IMR-90 (cell line): ENCODE results near the gene P4HA2. TPM values are rescaled to one million over a fixed set of nuclear protein-coding genes. Genes with fewer than 3 reads are reported as not detected.

Experiments
- ATAC-seq: fragments of 200-7000 bp; cut with Tn5 transposase; 2 replicates; pipeline ENCODE4 v1.9.1; 2020; ENCODE audit warnings: low read depth, mild to moderate bottlenecking, moderate library complexity
- BruUV-seq: library from RNA; stranded (reverse); fragments of 400-500 nt; replicated peaks from 2 replicates; lab custom pipeline; 2021; lab: Mats Ljungman, UMichigan
- CTCF ChIA-PET: fragments of 300-600 bp; formaldehyde crosslinking; extraction: SDS; loops from one replicate; lab custom pipeline; 2021; ENCODE audit warnings: antibody characterized with exemption; lab: Yijun Ruan, JAX
- POLR2A ChIA-PET: fragments of 300-600 bp; sonication (Branson Sonifier 250); formaldehyde crosslinking; loops from one replicate; lab custom pipeline; 2022; ENCODE audit warnings: antibody characterized with exemption; ENCODE audit not compliant: unreplicated experiment; lab: Charles Lee
- DNase-seq: peaks from one replicate; pipeline ENCODE4 v3.0.0; 2013
- H2AFZ ChIP-seq: replicated peaks from 2 replicates; pipeline ENCODE3; 2013; ENCODE audit warnings: low read length, mild to moderate bottlenecking; ENCODE audit not compliant: poor library complexity
- H2AK5ac ChIP-seq: 2 replicates; pipeline ENCODE4 v1.6.1; 2013; ENCODE audit warnings: low read depth, low read length, inconsistent platforms
- H2AK9ac ChIP-seq: replicated peaks from 2 replicates; pipeline ENCODE3; 2013; ENCODE audit warnings: mild to moderate bottlenecking, low read depth, low read length, moderate library complexity; ENCODE audit not compliant: poor library complexity
- H2BK120ac ChIP-seq: 2 replicates; pipeline ENCODE4 v1.6.1; 2013; ENCODE audit warnings: low read depth, low read length, inconsistent platforms
- H2BK15ac ChIP-seq: 3 replicates; pipeline ENCODE4 v1.6.1; 2013; ENCODE audit warnings: low read depth, low read length, inconsistent platforms
- H2BK20ac ChIP-seq: 2 replicates; pipeline ENCODE4 v1.6.1; 2013; ENCODE audit warnings: low read depth, mild to moderate bottlenecking, inconsistent platforms, low read length, moderate library complexity
- H2BK5ac ChIP-seq: 2 replicates; pipeline ENCODE4 v1.6.1; 2013; ENCODE audit warnings: mild to moderate bottlenecking, low read depth, low read length, inconsistent platforms; ENCODE audit not compliant: poor library complexity, severe bottlenecking
- H3K14ac ChIP-seq: replicated peaks from 2 replicates; pipeline ENCODE4 v1.6.1; 2013; ENCODE audit warnings: low read depth, low read length, inconsistent platforms
- H3K18ac ChIP-seq: 2 replicates; pipeline ENCODE4 v1.6.1; 2013; ENCODE audit warnings: low read depth, low read length, control low read depth
- H3K23ac ChIP-seq: 2 replicates; pipeline ENCODE4 v1.6.1; 2013; ENCODE audit warnings: low read depth, low read length, inconsistent platforms
- H3K27ac ChIP-seq: 2 replicates; pipeline ENCODE4 v1.5.1; 2013; ENCODE audit warnings: mild to moderate bottlenecking, control low read depth, low read length; ENCODE audit not compliant: insufficient read depth
- H3K27me3 ChIP-seq: 2 replicates; pipeline ENCODE4 v1.6.1; 2013; ENCODE audit warnings: low read length; ENCODE audit not compliant: control insufficient read depth, insufficient read depth
- H3K36me3 ChIP-seq: 2 replicates; pipeline ENCODE4 v1.6.1; 2013; ENCODE audit warnings: low read length, mixed read lengths; ENCODE audit not compliant: control insufficient read depth, insufficient read depth
- H3K4ac ChIP-seq: 2 replicates; pipeline ENCODE4 v1.6.1; 2013; ENCODE audit warnings: low read depth, low read length, inconsistent platforms
- H3K4me1 ChIP-seq: 2 replicates; pipeline ENCODE4 v1.6.1; 2013; ENCODE audit warnings: low read length, mixed read lengths; ENCODE audit not compliant: control insufficient read depth, insufficient read depth
- H3K4me2 ChIP-seq: 2 replicates; pipeline ENCODE4 v1.6.1; 2013; ENCODE audit warnings: low read depth, mild to moderate bottlenecking, control low read depth, low read length, moderate library complexity
- H3K4me3 ChIP-seq: 2 replicates; pipeline ENCODE4 v1.5.1; 2013; ENCODE audit warnings: low read depth, mild to moderate bottlenecking, control low read depth, low read length, moderate library complexity; ENCODE audit not compliant: insufficient read depth
- H3K56ac ChIP-seq: 2 replicates; pipeline ENCODE4 v1.6.1; 2013; ENCODE audit warnings: low read length, inconsistent platforms; ENCODE audit not compliant: insufficient read depth; ENCODE audit errors: extremely low read depth
- H3K79me1 ChIP-seq, 2 experiments: 2 replicates each; pipeline ENCODE4 v1.6.1; 2013; ENCODE audit warnings: low read length in 2 of 2, inconsistent platforms in 1 of 2, low read depth in 1 of 2
- H3K9ac ChIP-seq: 2 replicates; pipeline ENCODE4 v1.6.1; 2013; ENCODE audit warnings: low read depth, low read length, control low read depth
- H3K9me1 ChIP-seq: 2 replicates; pipeline ENCODE4 v1.6.1; 2013; ENCODE audit warnings: low read length, inconsistent platforms; ENCODE audit not compliant: insufficient read depth
- H3K9me3 ChIP-seq: 2 replicates; pipeline ENCODE4 v1.6.1; 2013; ENCODE audit warnings: low read length; ENCODE audit not compliant: control insufficient read depth, insufficient read depth
- H4K20me1 ChIP-seq: 2 replicates; pipeline ENCODE4 v1.6.1; 2013; ENCODE audit warnings: low read length, inconsistent platforms; ENCODE audit not compliant: insufficient read depth
- H4K5ac ChIP-seq: 2 replicates; pipeline ENCODE4 v1.6.1; 2013; ENCODE audit warnings: mild to moderate bottlenecking, low read depth, low read length, control low read depth
- H4K8ac ChIP-seq, 2 experiments: 2 replicates each; pipeline ENCODE4 v1.6.1; 2013; ENCODE audit warnings: low read depth in 2 of 2, low read length in 2 of 2, control low read depth in 1 of 2, inconsistent platforms in 1 of 2
- H4K91ac ChIP-seq: 2 replicates; pipeline ENCODE4 v1.6.1; 2013; ENCODE audit warnings: low read depth, low read length, inconsistent platforms; ENCODE audit not compliant: insufficient read depth
- CEBPB ChIP-seq: IDR thresholded peaks from 2 replicates; pipeline ENCODE4 v1.6.1; 2012; ENCODE audit warnings: low read depth, low read length, improper control_type of control experiment
- dilution Hi-C: fragments of 300-500 bp; cut with HindIII; formaldehyde crosslinking; loops from one replicate; pipeline ENCODE4 v1.14.3; 2018; ENCODE audit warnings: low sequenced_read_pairs; ENCODE audit not compliant: unreplicated experiment
- in situ Hi-C: fragments of 300-500 bp; cut with MboI; formaldehyde crosslinking; loops from 3 replicates; pipeline ENCODE4 v1.14.3; 2019; ENCODE audit warnings: low sequenced_read_pairs, inconsistent platforms, mixed read lengths
- intact Hi-C: fragments of 100-400 bp; cut with micrococcal nuclease; formaldehyde crosslinking; loops from 2 replicates; pipeline ENCODE4 v1.10.0; 2022
- polyA plus RNA-seq, 3 experiments: library from polyadenylated mRNA; depleted of rRNA; stranded (reverse); fragments of >200 nt; gene quantifications; 2 replicates each; pipeline ENCODE4 v1.2.3, GENCODE V29; 2012; ENCODE audit warnings: low replicate concordance in 1 of 3
- total RNA-seq: library from RNA; depleted of rRNA; stranded (reverse); fragments of >200 nt; gene quantifications from 2 replicates; pipeline ENCODE4 v1.2.3, GENCODE V29; 2012

P4HA2 gene
- total and polyA plus RNA-seq, 2 of the 4 experiments (the other 2 are of a cell fraction), result 186 to 225 TPM

DNA sequence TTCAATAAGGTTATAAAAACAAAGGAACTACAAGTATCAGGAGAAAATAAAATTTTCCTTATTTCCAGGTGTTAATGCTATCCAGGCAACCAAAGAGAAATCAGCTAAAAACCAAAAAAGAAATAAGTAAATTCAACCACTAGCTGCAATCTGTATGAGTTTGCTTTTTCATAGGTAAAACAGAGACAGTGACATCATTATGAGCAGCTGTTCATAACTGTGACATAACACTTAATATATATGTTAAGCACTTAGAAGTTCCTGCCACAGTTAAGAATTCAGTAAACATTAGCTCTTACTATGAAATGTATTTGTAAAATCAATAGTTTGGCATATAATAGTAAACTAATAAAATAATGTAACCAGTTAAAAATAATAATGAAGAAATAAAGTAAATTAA is 20.9 kb downstream of the P4HA2 start:
- DNase-seq (no peak), ATAC-seq (no peak)
- H2BK20ac ChIP-seq, result no peak overlapping the region
- H3K9me1 ChIP-seq, result peaks cover 31% of the 10 kb centered on the region
- intact Hi-C loops (no loop called here), in situ Hi-C loops (no loop called here), dilution Hi-C loops (no loop called here)
- ChIA-PET CTCF (interaction anchor here (0.5 to 1.5 kb wide), 4 partner anchors 13 to 32 kb away, joined by 3 to 6 read pairs (median 3); no protein-coding TSS in a partner anchor), POLR2A (no interaction called here)
- peaks cover 11% of the 10 kb centered on the region; the same call in 1 of the 2 replicates for H4K20me1 ChIP-seq
- no peaks in the 10 kb centered on the region for H3K27me3 ChIP-seq
- peaks cover 23 to 36% of the 10 kb centered on the region in 2 experiments for H3K79me1 ChIP-seq
- peaks cover 7% of the 10 kb centered on the region for H3K4me1 ChIP-seq
- H2AK9ac ChIP-seq, result no peak overlapping the region
- H3K4me3 ChIP-seq, result no peak overlapping the region
- H2BK5ac ChIP-seq, result no peak overlapping the region
- no peak overlapping the region for H3K18ac ChIP-seq
- H3K4ac ChIP-seq, result no peak overlapping the region
- TF ChIP-seq CEBPB, result no peak
- H2BK120ac ChIP-seq, result no peak overlapping the region
- no peaks in the 10 kb centered on the region for H3K9me3 ChIP-seq
- no peak overlapping the region for H3K4me2 ChIP-seq
- no peak overlapping the region for H3K14ac ChIP-seq
- no TSS peak for BruUV-seq
- H3K27ac ChIP-seq, result no peak overlapping the region
- H3K36me3 ChIP-seq, result peaks cover 68% of the 10 kb centered on the region
- H2AK5ac ChIP-seq, result no peak overlapping the region
- no peak overlapping the region for H4K5ac ChIP-seq
- H4K91ac ChIP-seq, result no peak overlapping the region
- H4K8ac ChIP-seq, result no peak overlapping the region
- no peak overlapping the region for H3K56ac ChIP-seq
- H3K9ac ChIP-seq, result no peak overlapping the region
- no peak overlapping the region for H2BK15ac ChIP-seq
- H3K23ac ChIP-seq, result no peak overlapping the region
- no peak overlapping the region for H2AFZ ChIP-seq
